Non-pigmented ciliary epithelial cell (primary cell): Measurements from ENCODE around the gene GRIN2C.
"Not testable (repeated sequence)": the region's sequence is repeated elsewhere in the genome, so short reads cannot be mapped to it uniquely, and the experiment has no call there.

Experiments used
- DNase-seq: peaks from one replicate; pipeline ENCODE4 v3.0.0-alpha.2; 2010; ENCODE audit warnings: low read depth

The GRIN2C gene

DNA sequence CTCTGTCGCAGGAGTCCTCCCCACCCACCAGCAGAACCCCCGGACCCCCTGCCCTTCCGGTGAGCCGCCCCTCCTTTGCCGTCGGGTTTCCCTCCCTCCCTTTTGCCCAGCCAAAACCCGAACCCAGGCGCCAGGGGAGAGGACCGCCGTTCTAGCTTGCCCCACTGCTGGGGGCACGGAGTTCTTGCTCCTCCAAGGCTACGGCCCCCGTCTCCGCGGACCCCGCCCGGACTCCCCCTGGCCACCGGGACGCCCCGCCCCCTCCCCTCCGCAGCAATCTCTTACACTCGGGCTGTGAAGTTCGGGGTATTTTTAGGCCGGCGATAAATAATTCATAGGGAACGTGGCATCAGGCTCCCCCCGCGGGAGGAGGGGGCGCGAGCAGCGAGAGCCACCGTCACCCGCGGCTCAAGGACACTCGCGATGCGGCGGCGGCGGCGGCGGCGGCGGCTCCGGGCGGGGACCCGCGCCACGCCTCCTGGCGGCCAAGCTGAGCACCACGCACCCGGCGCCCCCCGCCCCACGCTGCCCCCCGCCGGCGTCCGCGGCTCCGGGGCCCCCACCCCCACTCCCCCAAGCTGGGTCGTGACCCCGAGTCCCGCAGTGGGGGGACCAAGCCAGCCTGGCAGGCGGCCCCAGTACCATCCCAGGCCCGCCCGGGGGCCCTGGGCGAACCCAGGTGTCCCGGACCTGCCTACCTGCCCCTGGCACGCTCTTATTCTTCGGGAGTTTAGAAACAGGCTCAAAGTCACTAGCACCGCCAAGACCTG is at the start of gene GRIN2C:
Gene GRIN2C, minus strand, starts transcription at position 427 of the 770 bp plus-strand sequence. CDS start 4,793 bp downstream, outside the sequence.
- DNase-seq, result no peak

DNA sequence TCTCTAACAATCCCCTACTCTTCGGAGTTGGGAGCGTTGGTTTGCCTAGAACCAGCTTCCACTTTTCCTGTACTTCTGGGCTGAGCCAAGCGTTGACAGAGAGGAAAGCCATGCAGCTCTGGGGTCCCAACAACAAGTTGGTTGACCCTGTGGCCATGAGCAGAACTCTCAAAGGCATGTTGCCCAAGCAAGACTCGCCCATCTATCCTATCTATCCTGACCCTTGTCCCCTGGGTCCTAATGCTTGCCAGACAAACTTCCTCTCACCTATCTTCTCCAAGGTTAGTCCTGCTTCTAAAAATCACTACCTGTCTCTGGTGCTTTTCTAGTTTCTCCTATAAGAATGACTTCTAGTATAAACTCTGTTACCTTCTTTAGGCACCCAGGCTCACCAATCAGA is 49.4 kb upstream of the GRIN2C start:
- DNase-seq, result not testable (repeated sequence)

DNA sequence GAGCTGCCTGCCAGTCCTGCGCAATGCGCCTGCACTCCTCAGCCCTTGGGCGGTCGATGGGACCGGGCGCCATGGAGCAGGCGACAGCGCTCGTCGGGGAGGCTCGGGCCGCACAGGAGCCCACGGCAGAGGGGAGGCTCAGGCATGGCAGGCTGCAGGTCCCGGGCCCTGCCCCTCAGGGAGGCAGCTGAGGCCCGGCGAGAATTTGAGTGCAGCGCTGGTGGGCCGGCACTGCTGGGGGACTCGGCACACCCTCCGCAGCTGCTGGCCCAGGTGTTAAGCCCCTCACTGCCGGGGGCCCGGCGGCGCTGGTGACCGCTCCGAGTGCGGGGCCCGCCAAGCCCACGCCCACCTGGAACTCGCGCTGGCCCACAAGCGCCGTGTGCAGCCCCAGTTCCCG is 47.3 kb upstream of the GRIN2C start:
- no peak for DNase-seq

DNA sequence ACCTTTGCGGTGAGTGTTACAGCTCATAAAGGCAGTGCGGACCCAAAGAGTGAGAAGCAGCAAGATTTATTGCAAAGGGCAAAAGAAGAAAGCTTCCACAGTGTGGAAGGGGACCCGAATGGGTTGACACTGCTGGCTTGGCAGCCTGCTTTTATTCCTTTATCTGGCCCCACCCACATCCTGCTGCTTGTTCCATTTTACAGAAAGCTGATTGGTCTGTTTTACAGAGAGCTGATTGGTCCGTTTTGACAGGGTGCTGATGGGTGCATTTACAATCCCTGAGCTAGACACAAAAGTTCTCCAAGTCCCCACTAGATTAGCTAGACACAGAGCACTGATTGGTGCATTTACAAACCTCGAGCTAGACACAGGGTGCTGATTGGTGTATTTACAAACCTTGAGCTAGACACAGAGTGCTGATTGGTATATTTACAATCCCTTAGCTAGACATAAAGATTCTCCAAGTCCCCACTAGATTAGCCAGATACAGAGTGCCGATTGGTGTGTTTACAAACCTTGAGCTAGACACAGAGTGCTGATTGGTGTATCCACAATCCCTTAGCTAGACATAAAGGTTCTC is 46.6 kb upstream of the GRIN2C start:
- DNase-seq, result not testable (repeated sequence)

DNA sequence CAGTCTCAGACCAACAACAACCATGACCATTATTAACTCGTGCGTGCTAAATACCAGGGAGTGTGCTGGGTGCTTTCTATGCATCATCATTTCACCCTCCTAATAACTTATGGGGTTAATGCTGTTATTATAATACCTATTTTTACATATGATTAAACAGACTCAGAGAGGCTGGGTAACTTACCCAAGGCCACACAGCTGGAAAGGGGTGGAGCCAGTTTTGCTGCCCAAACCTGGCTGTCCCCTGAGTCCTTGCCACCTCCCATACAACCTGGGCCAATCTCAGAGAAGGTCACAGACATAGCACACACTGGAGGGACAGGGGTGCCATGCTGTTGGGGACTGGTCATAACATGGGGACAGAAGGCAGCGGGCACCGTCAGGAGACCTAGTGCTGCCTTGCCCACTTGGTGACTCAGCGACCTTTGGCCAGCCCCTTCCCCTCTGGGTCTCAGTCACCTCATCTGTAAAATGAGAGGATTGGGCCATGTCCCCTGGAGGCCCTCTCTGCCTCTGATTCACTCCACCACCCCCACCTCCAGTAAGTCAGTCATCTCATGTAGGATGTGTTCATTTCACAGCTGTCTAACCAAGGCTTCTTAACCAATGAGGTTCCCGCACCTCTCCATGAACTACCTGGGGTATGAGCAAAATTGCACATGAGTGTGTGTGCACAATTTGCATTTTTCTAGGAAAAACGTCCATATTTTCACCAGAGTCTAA is 45.2 kb upstream of the GRIN2C start:
- no peak for DNase-seq

DNA sequence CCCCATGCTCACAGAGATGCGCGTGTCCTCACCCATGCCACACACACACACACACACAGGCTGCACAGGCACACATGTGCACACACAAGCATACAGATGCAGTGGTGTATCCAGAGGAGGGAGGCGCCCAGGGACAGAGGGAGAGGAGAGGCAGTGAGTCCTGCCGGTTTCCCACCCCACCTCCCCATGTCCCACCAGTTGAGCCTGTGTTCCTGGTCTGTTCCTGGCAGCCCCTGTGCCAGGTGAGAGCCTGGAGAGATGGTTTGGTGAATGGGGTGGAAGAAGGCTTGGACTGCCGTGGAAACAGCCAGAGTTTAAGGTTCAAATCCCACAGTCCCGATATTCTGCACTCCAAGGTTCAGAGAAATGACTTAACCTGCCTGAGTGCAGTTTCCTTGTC is 44.0 kb upstream of the GRIN2C start:
- DNase-seq, result no peak

DNA sequence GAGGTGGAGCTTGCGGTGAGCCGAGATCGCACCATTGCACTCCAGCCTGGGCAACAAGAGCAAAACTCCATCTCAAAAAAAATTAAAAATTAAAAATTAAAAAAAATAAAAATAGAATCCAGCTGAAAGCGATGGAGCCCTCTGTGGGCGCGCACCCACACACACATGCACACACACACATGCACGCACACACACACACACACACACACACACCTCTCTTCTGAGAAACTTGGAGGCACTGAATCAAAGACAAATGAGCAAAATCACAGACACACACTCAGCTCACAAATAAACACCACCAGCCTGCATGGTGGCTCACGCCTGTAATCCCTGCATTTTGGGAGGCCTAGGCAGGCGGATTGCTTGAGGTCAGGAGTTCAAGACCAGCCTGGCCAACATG is 43.3 kb upstream of the GRIN2C start:
- no peak for DNase-seq

DNA sequence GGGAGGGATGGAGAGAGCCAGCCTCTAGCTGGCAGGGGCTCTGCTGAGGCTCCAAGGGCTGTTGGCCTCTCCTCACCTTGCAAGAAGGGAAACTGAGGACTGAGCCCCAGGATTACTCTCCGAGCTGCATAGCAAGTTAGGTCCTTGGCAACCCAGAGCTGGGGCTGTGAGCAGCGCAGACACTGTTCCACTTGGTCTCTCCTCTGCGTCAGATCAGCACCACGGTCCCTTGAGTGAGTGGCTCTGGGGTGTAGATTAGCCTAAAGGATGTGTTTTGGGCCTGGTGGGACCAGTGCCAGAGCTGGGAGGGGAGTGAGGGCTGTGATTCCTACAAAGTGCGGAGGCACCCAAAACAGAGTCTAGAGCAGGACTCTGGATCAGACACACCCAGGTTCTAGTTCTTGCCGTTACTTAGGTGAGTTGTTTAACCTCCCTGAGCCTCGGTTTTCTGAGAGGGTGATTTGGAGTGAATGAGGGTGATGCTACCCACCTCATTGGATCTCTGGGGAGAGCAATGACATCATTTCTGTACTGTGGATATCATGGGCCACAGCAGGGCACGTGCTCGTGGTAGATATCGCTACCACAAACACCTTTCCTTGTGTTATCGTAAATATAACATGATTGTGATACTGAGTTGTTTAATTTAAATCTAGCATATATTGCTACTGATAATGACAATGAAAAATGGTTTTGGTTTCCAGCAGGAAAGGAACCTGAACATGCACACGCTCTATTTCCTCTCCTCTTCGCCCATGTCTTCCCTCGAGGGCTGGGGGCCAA is 41.9 kb upstream of the GRIN2C start:
- DNase-seq, result no peak

DNA sequence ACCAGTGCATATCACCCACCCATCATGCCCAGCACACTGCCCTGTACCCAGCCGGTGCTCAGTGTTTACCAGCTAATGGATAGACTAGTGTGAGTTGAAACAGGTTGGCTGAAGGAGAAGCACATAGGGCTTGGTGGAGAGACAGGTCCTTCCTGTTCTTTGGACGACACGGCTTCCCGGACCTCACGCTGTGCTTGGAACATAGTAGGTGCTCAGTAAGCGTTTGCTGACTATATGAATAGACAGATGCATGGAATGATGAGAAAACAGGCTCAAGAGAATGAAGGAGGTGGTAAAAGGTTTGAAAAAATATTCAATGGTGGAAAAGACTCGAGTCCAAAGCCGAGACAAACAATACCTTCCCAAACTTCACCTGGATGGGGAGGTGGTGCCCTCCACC is 40.5 kb upstream of the GRIN2C start:
- no peak for DNase-seq

DNA sequence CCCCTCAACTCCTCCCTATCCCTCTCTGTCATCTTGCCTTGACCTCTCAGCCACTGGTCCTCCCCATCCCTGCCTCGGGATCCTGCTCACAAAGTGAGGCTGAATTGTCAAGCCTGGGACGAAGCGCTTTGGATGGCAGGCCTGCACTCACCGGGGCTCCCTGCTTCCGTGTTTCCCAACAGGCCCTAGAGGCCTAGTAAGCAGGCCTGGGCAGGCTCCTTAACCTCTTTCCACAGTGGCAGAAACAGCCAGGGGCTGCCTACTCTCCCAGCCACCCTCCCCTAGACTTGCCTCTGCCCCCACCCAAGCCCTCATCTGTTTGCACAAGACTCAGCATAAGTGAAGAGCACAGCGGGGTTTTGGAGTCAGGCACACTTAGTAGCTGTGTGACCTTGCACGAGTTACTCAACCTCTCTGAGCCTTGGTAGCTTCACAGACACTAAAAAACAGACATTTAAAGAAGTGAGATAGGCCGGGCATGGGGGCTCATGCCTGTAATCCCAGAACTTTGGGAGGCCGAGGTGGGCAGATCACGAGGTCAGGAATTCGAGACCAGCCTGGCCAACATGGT is 38.8 kb upstream of the GRIN2C start:
- no peak for DNase-seq

DNA sequence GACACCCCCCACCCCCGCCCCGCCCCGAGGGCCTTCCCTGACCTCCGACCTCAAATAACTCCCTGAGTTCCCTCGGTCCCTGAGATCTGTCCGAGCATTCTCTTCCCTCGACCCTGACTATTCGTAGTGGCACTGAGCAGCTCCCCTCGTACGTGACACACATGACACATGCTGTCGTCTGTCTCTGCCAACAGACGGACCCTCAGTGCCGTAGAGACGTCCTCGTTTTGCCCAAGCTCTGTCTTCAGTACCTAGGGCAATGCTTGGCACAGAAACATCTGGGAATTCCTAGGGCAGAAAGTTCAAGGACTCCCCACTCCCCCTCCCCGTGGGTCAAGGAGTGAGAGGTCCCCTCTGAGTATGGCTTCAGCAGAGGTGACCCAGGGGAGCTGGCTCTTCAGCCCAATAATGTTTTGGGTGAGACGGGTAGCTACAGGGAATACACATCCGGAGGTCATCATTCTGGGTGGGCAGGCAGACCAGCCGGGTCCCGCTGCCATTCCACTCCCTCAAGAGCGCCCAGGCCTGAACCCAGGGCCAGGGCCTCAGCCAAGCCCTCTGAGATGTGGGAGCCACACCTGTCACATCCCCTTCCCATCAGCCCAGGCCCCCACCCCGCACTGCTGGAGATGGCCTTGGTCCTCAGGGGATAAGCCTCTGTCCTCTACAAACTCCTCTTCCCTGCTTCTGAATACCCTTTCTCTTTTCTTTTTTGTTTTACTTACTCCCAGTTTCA is 34.4 kb upstream of the GRIN2C start:
- no peak for DNase-seq

DNA sequence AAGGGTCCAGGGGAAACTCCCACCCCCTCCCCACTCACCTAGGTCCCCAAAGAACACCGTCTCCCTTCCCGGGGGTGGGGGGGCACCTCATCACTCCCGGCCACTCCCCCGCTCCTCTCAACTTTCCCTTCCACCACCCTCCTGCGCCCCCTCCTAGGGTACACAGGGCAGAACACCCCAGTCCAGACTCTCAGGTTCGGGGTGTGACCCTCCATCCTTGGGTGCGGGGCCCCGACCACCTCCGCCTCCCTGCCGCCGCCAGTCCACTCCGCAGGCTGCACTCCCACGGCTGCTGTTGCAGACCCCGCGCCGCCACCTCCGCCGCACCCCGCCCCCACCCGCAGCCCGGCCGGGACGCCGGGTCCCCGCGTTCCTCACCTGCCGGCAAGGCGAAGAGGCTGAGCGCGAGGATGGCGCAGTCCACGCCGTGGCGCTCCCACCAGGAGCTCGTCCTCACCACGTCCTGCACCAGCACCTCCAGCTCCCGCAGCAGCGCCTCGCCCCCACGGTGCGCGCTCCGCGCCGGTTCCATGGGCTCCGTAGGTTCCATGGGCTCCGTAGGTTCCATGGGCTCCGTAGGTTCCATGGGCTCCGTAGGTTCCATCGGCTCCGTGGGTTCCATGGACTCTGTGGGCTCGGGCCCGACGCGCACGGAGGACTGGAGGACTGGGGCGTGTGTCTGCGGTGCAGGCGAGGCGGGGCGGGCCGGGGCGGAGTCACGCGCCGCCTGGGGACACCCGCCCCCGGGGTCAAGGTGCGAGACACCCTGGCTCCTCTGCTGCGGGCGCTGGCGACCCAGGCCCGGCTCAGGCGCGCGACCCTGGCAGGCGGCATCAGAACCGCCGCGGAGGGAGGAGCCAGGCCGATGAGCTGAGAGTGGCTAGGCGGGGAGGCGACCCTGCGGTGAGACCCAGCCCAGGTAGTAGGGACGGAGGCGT is 33.6 kb upstream of the GRIN2C start, which contains the start of gene FADS6:
Gene FADS6, minus strand, starts transcription at position 660 of the 938 bp plus-strand sequence. Its CDS starts 38 bp downstream, at position 622.
- no peak for DNase-seq

DNA sequence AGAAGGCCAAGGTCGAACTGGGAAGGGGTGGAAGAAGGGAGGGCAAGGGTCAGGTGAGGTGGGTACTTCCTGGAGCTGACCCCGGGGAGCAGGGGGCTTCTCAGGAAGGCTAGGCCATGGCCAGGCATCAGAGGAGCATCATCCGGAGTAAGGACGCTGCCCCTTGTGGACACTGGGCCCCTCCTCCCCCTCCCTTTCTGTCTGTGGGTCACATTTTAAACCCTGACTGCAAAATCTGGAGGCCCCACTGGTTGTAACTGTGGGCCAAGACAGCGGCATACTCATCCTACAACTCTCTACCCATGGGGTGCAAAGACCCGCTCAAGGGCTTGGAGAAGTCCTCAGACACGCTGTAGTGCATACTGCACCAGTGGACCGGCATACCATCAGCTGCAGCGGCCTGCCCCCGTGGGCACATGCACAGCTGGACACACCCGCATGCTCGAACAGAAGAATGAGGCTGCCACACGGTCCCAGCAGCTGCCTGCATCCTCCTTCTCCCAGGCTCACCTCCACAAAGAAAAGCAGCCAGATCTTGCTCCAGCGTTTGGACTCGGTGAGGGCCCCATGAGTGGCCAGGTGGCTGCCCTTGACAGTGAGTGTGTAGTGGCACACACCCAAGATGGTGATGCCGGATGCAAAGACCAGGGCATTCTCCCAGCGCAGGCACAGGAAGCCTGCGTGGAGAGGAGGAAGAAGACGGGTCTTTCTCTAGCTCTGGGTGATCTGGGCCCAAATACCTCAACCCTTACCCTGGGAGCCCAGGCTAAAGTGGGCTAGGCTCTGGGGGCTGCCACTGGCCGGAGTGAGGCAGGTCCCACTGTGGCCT is 32.5 kb upstream of the GRIN2C start:
- DNase-seq, result no peak

DNA sequence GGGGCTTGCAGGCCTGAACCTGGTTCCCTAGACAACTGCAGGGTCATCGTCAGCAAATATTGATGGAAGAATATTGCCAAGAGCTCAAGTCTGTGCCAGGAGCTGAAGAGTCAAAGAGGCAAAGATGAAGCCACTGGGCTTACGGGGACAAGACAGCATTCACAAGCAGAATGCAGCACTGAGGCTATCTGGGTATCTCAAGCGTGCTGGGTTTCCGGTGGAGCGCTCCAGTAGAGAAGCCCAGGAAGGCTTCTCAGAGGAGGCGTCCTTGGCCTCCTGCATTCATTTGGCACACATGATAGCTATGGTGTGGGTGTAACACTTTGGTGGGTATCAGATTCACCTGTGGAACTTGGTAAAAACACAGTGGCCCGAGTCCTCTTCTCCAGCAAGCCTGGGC is 30.9 kb upstream of the GRIN2C start:
- DNase-seq, result no peak

DNA sequence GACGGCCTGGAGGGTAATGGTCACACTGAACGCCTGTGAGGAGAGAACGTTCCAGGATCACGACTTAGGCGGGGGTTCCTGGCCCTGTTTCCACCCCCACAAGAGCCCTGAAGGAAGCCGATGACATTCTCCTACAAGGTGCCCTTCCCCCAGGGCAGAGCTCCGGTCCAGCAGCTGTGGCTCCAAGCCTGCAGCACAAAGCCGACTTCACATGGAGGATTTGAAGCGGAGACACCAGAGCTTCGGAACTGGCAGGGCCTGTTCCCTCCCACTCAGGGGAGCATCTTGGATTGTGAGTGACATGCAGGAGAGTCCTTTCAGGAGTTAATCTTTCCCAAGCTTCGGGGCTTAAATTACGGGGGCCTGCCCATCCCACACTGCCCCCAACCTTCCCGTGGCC is 28.8 kb upstream of the GRIN2C start:
- DNase-seq, result no peak

DNA sequence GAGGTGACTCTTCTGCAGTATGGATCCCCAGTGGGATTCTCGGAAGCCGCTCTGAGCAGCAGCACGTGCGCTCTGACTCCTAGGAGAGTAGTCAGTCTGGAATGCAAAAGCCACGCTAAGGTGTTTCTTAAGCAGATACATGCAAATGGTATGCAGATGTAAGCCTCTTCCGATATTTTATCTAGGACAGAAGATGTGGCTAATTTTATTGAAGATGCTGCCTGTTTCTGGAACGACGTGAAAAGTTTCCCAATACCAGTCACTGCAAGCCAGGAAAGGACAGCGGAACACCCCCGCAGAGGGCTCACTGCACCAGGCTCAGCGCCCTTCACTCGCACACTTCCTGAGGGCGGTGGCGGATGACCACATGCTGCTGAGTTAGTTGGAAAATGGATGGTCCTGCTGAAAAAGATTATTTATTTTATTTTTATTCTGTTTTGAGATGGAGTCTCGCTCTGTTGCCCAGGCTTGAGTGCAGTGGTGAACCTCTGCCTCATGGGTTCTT is 23.6 kb upstream of the GRIN2C start:
- no peak for DNase-seq

DNA sequence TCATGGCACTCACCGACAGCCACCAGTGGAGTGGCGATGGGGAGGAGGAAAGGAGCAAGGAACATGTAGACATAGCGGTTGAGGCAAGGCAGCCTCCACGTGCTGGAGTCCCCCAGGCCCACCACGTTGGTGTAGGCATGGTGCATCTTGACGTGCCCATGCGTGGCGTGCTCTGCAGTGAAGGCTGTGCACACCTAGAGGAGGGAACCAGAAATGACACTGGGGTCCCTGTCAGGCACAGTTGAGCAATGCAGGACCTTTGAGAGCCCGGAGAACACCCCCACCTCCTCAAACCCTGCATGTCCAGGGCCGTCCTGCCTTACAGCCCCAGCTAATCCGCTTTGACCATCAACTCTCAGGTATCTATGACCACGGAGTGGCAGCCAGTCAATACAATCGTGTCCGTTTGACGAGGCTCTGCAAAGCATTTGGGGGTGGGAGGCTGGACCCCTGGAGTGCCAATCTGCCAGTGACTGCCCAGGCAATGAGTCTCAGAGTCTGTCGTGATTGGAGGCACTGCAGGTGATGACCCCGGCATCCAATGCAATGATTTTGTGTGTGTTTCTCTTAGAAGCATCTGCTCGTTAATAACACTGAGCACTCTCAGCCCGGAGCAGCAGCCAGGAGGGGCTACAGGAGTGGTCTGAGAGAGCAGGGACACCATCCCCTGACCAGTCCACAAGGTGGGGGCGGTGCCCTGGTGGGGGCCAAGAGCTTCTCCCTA is 23.0 kb upstream of the GRIN2C start:
- DNase-seq, result no peak

DNA sequence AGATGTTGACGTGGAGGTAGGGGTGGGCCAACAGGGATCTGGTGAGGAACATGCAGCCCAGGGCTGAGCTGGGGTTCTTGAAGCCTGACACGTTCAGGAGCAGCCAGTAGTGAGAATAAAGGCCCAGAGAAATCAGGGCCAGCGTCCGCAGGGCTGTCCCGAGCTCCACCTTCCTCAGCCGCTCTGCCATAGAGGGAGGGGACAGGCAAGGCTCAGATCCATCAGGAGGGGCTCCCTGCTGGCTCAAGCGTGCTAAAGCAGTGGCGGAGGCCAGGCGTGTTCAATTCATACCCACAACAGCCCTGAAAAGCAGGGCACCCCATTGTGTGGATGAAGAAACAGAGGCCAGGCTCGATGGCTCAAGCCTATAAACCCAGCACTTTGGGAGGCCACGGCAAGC is 21.4 kb upstream of the GRIN2C start:
- DNase-seq, result no peak
